HG03469 (cell line): ENCODE data around the gene ZNG1C.
"Not testable (repeated sequence)": the region's sequence is repeated elsewhere in the genome, so short reads cannot be mapped to it uniquely, and the experiment has no call there.

Experiments used
- ATAC-seq: cut with Tn5 transposase; IDR thresholded peaks from one replicate; pipeline ENCODE4 v1.9.1; 2021; ENCODE audit warnings: mild to moderate bottlenecking, moderate library complexity, moderate number of reproducible peaks; ENCODE audit not compliant: unreplicated experiment

The ZNG1C gene

GRCh38 chr9:68342265-68343025 lies 100.7 kb downstream of the ZNG1C start:
- ATAC-seq, result not testable (repeated sequence)

GRCh38 chr9:68343242-68343641 lies 101.5 kb downstream of the ZNG1C start:
- ATAC-seq, result not testable (repeated sequence)

GRCh38 chr9:68343992-68344391 lies 102.2 kb downstream of the ZNG1C start:
- ATAC-seq, result not testable (repeated sequence)
